Osteocyte (in vitro differentiated cells): Measurements from ENCODE around the gene NUDT16. TPM values are rescaled to one million over a fixed set of nuclear protein-coding genes. Genes with fewer than 3 reads are reported as not detected.

ENCODE experiments used
- DNase-seq: peaks from one replicate; pipeline ENCODE4 v3.0.0; 2021; ENCODE audit warnings: mixed read lengths; ENCODE audit not compliant: unreplicated experiment; ENCODE audit errors: extremely low spot score
- H3K27ac Mint-ChIP-seq: one replicate; pipeline ENCODE4 v1.8.0; 2021; ENCODE audit warnings: mild to moderate bottlenecking, mixed read lengths; ENCODE audit not compliant: unreplicated experiment
- H3K27me3 Mint-ChIP-seq: one replicate; pipeline ENCODE4 v1.8.0; 2021; ENCODE audit warnings: mixed read lengths; ENCODE audit not compliant: unreplicated experiment
- H3K36me3 Mint-ChIP-seq: one replicate; pipeline ENCODE4 v1.8.0; 2021; ENCODE audit warnings: mixed read lengths; ENCODE audit not compliant: unreplicated experiment
- H3K4me1 Mint-ChIP-seq: one replicate; pipeline ENCODE4 v1.8.0; 2021; ENCODE audit warnings: mixed read lengths; ENCODE audit not compliant: unreplicated experiment
- H3K4me3 Mint-ChIP-seq: one replicate; pipeline ENCODE4 v1.8.0; 2021; ENCODE audit warnings: mild to moderate bottlenecking, moderate library complexity, mixed read lengths; ENCODE audit not compliant: unreplicated experiment
- H3K9me3 Mint-ChIP-seq: one replicate; pipeline ENCODE4 v1.8.0; 2021; ENCODE audit warnings: mixed read lengths; ENCODE audit not compliant: unreplicated experiment
- CTCF ChIP-seq: fragments of 200-600 bp; sonication (generic); IDR thresholded peaks from 2 replicates; pipeline ENCODE4 v1.5.0; 2021; ENCODE audit warnings: antibody characterized with exemption, mild to moderate bottlenecking, moderate library complexity
- total RNA-seq: library from RNA; stranded (reverse); gene quantifications from 2 replicates; pipeline ENCODE4 v1.2.1, GENCODE V29; 2021

NUDT16 gene
- total RNA-seq, 1 donor from 2014 or later = 16.4 TPM

DNA sequence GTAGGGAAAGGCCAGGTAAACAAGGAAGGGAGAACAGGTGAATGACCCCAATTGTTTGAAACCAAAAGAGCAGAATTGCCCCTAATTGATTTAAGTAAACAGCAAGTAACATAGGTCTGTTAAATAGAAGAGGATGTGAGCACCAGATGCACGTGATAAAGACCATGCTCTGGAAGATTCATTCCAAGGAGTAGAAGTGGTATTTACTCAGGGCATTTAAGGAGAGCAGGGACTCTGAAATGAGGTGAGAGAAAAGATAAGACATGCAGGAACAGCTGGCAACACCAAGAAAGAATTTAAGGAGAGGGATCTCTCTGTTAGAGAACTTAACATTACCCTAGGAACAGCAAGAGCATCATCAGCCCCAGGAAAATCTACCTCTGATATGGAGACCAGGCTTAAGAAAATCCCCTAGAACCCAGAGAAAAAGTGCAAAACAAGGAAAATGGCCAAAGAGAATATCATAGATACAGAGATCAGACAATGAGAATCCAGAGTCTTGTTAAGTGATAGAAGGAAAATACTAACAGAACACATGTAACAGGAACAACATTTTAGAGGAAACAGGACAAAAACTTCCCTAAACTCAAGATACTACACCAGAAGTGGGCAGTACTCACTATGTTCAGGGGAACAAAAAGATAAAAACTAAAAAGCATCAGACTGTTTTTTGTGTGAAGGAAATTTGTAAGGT is 6.4 kb downstream of the NUDT16 start:
- no peak overlapping the region for H3K27ac Mint-ChIP-seq
- H3K36me3 Mint-ChIP-seq = peaks cover 24% of the 10 kb centered on the region
- TF ChIP-seq CTCF = no peak
- no peak overlapping the region for H3K4me3 Mint-ChIP-seq
- H3K27me3 Mint-ChIP-seq = no peaks in the 10 kb centered on the region
- H3K9me3 Mint-ChIP-seq = no peaks in the 10 kb centered on the region
- DNase-seq = no peak
- H3K4me1 Mint-ChIP-seq = no peaks in the 10 kb centered on the region

DNA sequence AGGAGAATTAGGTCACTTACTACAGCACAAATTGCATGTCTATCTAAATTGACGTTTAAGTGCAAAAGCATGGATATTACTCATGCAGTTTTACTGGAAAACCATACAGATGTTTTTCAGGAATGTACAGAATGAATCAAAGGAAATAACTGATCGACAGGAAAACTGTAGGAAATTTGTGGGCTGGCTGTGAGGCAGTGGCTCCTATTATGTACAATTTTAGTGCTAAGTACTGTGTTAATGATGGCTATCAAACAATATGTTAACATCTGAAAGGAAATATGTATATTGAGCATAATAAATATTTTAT is 6.9 kb downstream of the NUDT16 start:
- Mint-ChIP-seq H3K27me3 (no peaks in the 10 kb centered on the region), H3K9me3 (no peaks in the 10 kb centered on the region)
- DNase-seq = no peak

GRCh38 chr3:131390331-131390730 is 8.8 kb downstream of the NUDT16 start:
- no peak for DNase-seq
- TF ChIP-seq CTCF = no peak
- Mint-ChIP-seq H3K4me1 (no peaks in the 10 kb centered on the region), H3K27ac (no peak overlapping the region), H3K27me3 (no peaks in the 10 kb centered on the region), H3K36me3 (peaks cover 7% of the 10 kb centered on the region), H3K9me3 (no peaks in the 10 kb centered on the region), H3K4me3 (no peak overlapping the region)

More for the DNA sequence above, 6.9 kb downstream of the NUDT16 start:
- no peak overlapping the region for H3K4me3 Mint-ChIP-seq
- no peak overlapping the region for H3K27ac Mint-ChIP-seq
- peaks cover 22% of the 10 kb centered on the region for H3K36me3 Mint-ChIP-seq
- TF ChIP-seq CTCF = no peak
- H3K4me1 Mint-ChIP-seq = no peaks in the 10 kb centered on the region

DNA sequence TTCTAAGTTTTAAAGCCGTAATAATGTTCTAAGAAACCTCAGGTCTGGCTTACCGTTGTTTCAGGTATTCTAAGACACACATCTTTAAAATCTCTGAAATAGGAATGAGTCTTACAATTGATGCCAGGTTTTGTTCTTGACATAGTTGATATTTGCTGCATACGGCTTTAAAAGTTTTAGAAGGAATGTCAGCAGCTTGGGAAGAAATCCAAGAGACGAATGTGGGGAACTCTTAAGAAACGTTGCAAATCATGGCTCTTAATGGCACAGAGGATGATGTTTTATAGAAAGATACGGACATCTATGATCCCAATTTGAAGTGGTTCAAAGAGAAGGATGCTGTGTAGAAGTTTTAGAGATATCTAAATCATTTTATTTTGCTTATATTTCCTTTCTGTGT is 11.5 kb downstream of the NUDT16 start:
- DNase-seq = no peak
- TF ChIP-seq CTCF = no peak
- Mint-ChIP-seq H3K9me3 (no peaks in the 10 kb centered on the region), H3K36me3 (no peaks in the 10 kb centered on the region), H3K4me1 (no peaks in the 10 kb centered on the region), H3K27me3 (no peaks in the 10 kb centered on the region), H3K4me3 (no peak overlapping the region), H3K27ac (no peak overlapping the region)

GRCh38 chr3:131393868-131394267 is 12.3 kb downstream of the NUDT16 start:
- no peaks in the 10 kb centered on the region for H3K36me3 Mint-ChIP-seq
- TF ChIP-seq CTCF = no peak

More at GRCh38 chr3:131393868-131394267, 12.3 kb downstream of the NUDT16 start:
- no peak for DNase-seq
- no peak overlapping the region for H3K27ac Mint-ChIP-seq
- H3K9me3 Mint-ChIP-seq = no peaks in the 10 kb centered on the region
- no peaks in the 10 kb centered on the region for H3K27me3 Mint-ChIP-seq
- no peaks in the 10 kb centered on the region for H3K4me1 Mint-ChIP-seq
- H3K4me3 Mint-ChIP-seq = no peak overlapping the region
